Measurements from ENCODE around the gene PIK3R3.

PIK3R3 gene

GRCh38 chr1:46153732-46154131 lies 21.3 kb upstream of the PIK3R3 start:
- DNase-seq: no peak

- DNase-seq: no peak
Observed at GRCh38 chr1:46153228-46153627, 20.8 kb upstream of the PIK3R3 start.

DNA sequence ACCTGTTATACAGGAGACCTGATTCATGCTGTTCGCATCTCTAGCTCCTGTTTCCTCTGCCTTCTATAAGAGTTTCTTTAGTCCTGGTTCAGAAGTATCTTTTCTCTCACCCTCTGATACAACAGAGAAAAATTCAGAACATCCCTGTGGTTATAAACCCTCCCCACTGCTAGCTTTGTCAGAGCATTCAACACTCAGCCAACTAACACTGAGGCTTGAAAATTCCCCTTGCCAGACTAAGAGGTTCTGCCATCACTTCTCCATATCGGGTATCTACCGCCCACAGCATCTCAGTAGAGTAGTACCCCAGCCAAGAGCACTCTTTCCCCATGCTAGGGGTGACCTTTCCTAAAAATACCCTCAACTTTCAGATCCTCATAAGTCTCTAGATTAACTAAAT lies 19.6 kb upstream of the PIK3R3 start:
- no peak for DNase-seq

- no peak for DNase-seq
Observed at GRCh38 chr1:46150085-46150484, 17.7 kb upstream of the PIK3R3 start.

DNA sequence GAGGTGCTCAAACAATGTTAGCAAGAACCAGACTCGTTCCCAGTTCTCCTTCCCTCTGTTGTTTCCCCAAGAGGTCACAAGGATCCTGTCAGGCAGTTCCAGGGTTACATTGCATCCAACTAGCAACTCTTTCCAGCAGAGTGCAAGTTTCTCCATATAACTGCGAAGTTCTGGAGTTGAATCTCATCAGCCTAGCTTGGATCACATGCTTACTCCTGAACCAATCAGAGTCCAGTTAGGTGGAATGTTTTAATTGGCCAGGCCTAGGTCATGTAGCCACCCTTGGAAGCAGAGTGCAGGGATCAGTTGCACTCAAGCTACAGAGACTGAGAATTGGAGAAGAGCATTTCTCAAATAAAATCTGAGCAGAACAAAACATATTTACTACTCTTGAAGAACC lies 15.9 kb upstream of the PIK3R3 start:
- no peak for DNase-seq

GRCh38 chr1:46137916-46138315 lies 5.5 kb upstream of the PIK3R3 start:
- no peak for DNase-seq

DNA sequence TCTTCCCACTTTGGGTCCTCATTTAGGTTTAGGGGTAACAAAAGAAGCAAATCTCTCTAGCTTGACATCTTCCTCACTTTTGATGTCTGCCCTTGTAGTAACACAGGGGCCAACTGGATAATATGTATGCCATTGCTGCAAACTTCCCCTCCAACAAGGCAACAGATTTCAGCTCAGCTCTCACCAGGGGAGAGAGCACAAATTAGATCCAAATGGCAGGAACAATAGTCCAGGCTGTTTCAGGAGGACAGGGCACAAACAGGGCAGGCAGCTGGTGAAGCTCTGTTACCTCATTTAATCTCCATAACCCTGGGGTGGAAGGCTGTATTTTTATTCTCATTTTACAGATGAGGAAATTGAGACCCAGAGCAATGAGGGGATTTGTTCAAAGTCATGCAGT lies 4.3 kb upstream of the PIK3R3 start:
- no peak for DNase-seq

GRCh38 chr1:46134660-46135331 lies 2.4 kb upstream of the PIK3R3 start:
- DNase-seq: no peak

- DNase-seq: no peak
Observed at GRCh38 chr1:46133781-46134350, 1.4 kb upstream of the PIK3R3 start.

DNA sequence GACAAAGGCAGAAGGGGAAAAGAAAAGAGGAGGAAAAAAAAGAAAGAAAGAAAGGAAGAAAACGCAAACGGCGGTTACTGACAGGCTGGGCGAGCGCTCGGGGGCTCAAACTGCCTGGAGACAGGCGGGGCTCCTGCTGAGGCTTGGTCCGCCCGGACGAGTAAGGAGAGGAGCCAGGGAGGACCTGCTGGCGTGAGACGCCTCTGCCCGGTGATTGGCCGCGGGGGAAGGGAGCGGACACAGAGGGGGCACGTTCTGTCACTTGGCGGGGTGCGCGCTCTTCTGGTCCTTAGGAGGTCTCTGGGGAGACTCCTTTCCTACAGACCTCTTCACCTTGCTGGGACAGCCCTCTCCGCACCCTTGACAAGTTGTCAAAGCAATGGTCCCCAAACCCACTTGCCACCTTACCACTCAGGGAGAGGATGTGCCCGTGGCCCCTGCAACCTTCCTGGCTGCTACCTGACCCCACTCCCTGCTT lies 791 bp upstream of the PIK3R3 start:
- DNase-seq: no peak

GRCh38 chr1:46131712-46132528 lies 509 bp downstream of the PIK3R3 start:
- peak; percentile 60 for DNase-seq

DNA sequence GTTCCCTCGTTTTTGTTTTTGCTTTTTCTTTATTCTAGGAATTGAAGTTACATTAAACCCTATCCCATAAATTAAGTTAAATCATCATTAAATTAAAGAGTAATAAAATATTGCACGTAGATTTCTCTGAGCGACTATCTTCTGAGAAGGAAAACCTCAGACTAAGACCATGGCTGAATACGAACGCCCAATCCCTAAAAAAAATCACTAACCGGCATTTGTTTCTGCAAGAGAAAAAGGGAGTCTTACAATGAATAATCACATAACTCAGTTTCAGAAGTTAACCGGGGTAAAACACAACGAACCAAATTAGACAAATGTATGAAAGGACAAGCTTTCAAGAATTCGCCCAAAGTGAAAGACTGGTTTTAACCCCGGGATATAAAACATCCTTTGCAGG lies 1.3 kb downstream of the PIK3R3 start:
- DNase-seq: no peak

- DNase-seq: no peak
Observed at GRCh38 chr1:46130606-46131005, 1.8 kb downstream of the PIK3R3 start.

DNA sequence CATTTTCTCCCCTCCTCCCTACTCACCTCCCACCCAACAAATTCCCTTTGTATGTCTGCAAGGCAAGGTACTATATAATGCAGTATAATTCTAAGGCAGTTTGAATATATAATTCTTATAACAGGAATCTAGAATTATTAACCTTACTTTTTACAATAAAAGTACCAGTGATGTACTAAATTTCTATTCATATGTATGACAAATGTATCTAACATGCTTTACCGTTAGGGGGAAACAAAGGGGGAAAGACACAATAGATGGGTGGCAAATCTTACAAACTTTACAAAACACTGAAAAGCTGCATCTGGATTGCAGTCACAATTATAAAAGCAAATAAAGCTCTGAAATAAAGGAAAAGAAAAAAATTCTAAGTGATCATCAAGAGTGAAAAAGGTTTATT lies 2.3 kb downstream of the PIK3R3 start:
- no peak for DNase-seq

GRCh38 chr1:46128344-46128743 lies 4.1 kb downstream of the PIK3R3 start:
- DNase-seq: no peak

GRCh38 chr1:46118856-46119255 lies 13.6 kb downstream of the PIK3R3 start:
- no peak for DNase-seq

DNA sequence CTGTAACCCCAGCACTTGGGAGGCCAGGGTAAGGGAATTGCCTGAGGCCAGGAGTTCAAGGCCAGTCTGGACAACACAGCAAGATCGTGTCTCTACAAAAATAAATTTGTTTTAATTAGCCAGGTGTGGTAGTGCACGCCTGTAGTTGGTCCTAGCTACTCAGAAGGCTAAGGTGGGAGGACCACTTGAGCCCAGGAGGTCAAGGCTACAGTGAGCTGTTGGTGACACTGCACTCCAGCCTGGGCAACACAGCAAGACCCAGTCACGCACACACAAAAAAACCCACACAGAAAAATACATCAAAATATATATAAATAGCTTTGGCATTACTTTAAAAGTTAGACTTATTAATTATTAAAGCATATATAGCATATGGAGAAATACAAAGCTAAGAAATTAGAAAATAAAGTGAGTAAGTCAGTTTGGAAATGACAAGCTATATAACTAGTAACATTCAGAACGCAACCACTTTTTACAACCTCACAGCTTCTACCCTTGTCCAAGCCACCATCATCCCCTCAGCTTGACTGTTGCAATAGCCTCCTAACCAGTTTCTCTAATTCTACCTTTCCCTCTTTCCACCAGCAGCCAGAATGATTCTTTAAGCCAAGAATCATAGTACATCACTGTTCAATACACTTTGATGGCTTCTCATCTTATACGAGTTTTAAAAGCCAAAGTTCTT lies 14.5 kb downstream of the PIK3R3 start:
- DNase-seq: no peak

DNA sequence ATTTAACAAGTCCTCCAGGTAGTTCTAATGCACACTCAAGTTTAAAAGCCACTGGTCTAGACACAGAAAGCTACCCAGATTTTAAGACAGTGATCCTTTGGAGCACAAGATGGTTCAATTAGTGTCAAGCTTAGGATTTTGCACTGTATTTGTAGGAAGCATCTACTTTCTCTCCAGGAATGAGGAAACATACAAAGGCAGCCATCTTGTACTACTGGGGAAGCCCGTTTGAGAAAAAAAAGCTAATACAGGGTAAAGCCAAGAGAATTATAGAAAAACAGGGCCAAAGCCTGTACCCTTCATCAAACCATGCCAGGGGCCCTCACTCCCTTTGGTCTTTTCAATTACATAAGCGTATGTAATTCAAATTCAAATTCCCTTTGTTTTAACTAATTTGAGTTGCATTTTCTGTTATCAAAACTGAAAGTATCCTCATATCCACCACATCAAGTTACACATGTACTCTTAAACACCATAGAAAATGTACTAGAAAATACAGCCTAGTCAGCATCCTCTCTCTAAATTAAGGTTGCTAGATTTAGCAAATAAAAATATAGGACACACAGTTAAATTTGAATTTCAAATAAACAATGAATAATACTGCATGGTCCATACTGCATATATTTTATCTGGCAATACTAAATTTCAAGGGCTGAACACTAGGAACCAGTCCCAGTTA lies 17.4 kb downstream of the PIK3R3 start:
- no peak for DNase-seq

GRCh38 chr1:46113948-46114347 lies 18.5 kb downstream of the PIK3R3 start:
- DNase-seq: no peak

- DNase-seq: no peak
Observed at GRCh38 chr1:46112108-46112507, 20.3 kb downstream of the PIK3R3 start.

GRCh38 chr1:46110521-46110920 lies 21.9 kb downstream of the PIK3R3 start:
- no peak for DNase-seq

DNA sequence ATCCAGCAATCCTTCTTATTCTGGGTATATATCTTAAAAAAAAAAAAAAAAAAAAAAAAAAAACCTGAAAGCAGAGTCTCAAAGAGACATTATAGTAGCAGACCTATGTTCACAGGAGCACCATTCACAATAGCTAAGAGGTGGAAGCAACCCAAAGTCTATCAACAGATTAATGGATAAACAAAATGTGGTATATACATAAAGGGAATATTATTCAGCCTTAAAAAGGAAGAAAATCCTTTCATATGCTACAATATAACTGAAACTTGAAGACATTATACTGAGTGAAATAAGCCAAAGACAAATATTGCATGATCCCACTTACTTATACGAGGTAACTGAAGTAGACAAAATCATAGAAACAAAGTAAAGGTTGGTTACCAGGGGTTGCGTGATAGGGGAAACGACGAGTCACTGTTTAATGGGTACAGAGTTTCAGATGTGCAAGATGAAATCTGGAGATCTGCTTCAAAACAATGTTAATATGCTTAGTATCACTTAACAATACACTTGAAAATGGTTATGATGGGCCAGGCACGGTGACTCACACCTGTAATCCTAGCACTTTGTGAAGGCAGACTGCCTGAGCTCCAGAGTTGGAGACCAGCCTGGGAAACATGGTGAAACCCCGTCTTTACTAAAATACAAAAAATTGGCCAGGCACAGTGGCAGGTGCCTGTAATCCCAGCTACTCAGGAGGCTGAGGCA lies 29.5 kb downstream of the PIK3R3 start:
- no peak for DNase-seq

All from right forelimb (tissue), 1 donor.